Gastrocnemius medialis (tissue), 4 donors: Measurements from ENCODE around the gene LRMDA.

Experiments
- POLR2A ChIP-seq, 2 donors: fragments of 450-650 bp; IDR thresholded peaks; one replicate each; pipeline ENCODE4 v1.6.1; 2017; ENCODE audit warnings: antibody characterized with exemption in 2 of 2, mild to moderate bottlenecking in 2 of 2, moderate library complexity in 2 of 2
- TF ChIP-seq, protein P1 (sequence below), 5 experiments: fragments of 450-650 bp in 3 of 5; fragments of 200-600 bp in 2 of 5; sonication (generic) in 2 of 5; IDR thresholded peaks in 4 of 5; conservative IDR thresholded peaks in 1 of 5; 1 replicate in 4 of 5; 2 replicates in 1 of 5; pipeline ENCODE4 v1.5.1; 2016 to 2019; ENCODE audit warnings: antibody characterized with exemption in 5 of 5, mild to moderate bottlenecking in 3 of 5, moderate library complexity in 3 of 5

DNA sequence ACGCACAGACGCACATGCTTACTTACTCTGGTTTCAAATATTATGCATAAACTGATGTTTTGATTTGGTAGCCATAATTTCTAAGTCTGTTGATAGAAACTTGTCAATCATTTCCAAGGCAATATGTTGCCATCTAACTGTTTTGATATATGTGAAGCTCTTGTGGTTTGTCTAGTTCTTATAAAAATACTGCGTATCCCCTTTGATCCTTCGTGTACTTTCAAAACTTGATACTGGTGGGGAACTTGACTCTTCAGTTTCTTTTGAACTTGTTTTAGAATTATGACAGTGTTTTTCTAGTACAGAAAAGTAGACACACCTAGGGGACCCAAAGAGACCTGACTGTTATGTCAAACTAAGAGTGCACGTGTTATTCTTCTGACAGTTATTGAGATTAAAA lies 708.0 kb downstream of the LRMDA start:
- TF ChIP-seq, protein P1, sequence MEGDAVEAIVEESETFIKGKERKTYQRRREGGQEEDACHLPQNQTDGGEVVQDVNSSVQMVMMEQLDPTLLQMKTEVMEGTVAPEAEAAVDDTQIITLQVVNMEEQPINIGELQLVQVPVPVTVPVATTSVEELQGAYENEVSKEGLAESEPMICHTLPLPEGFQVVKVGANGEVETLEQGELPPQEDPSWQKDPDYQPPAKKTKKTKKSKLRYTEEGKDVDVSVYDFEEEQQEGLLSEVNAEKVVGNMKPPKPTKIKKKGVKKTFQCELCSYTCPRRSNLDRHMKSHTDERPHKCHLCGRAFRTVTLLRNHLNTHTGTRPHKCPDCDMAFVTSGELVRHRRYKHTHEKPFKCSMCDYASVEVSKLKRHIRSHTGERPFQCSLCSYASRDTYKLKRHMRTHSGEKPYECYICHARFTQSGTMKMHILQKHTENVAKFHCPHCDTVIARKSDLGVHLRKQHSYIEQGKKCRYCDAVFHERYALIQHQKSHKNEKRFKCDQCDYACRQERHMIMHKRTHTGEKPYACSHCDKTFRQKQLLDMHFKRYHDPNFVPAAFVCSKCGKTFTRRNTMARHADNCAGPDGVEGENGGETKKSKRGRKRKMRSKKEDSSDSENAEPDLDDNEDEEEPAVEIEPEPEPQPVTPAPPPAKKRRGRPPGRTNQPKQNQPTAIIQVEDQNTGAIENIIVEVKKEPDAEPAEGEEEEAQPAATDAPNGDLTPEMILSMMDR (IDR thresholded peaks at IDR 0.05 in 4 of 5, conservative IDR thresholded peaks at IDR 0.05 in 1 of 5) = no peak
- no peak for TF ChIP-seq POLR2A (IDR thresholded peaks at IDR 0.05)
